DMS 273 (cell line): Measurements from ENCODE around the gene SPARCL1.
"Not testable (repeated sequence)": the region's sequence is repeated elsewhere in the genome, so short reads cannot be mapped to it uniquely, and the experiment has no call there.

Experiments used
- DNase-seq: peaks from one replicate; lab custom pipeline; 2025; ENCODE audit not compliant: unreplicated experiment; lab: John Stamatoyannopoulos, UW

SPARCL1 gene

GRCh38 chr4:87451537-87451936 lies 77.6 kb downstream of the SPARCL1 start:
- DNase-seq = no peak

GRCh38 chr4:87446375-87446774 lies 82.8 kb downstream of the SPARCL1 start:
- DNase-seq = not testable (repeated sequence)

- DNase-seq = no peak
These were observed 83.2 kb downstream of the SPARCL1 start for GRCh38 chr4:87445964-87446363.

GRCh38 chr4:87444741-87445140 lies 84.4 kb downstream of the SPARCL1 start:
- DNase-seq = no peak

GRCh38 chr4:87442889-87443288 lies 86.3 kb downstream of the SPARCL1 start:
- DNase-seq = no peak

- no peak for DNase-seq
These were observed 95.8 kb downstream of the SPARCL1 start for GRCh38 chr4:87433342-87433741.

GRCh38 chr4:87430038-87430437 lies 99.1 kb downstream of the SPARCL1 start:
- no peak for DNase-seq

GRCh38 chr4:87428979-87429378 lies 100.2 kb downstream of the SPARCL1 start:
- no peak for DNase-seq

- no peak for DNase-seq
These were observed 101.7 kb downstream of the SPARCL1 start for GRCh38 chr4:87427518-87427868.

GRCh38 chr4:87426865-87427517 lies 102.2 kb downstream of the SPARCL1 start:
- DNase-seq = no peak

GRCh38 chr4:87425711-87426110 lies 103.5 kb downstream of the SPARCL1 start:
- no peak for DNase-seq

- peak; percentile 55 for DNase-seq
These were observed 105.1 kb downstream of the SPARCL1 start for GRCh38 chr4:87424099-87424543.
